ENCODE data around the gene DNM1.

Gene DNM1

GRCh38 chr9:128203707-128204551 is 750 bp downstream of the DNM1 start:
- no peak overlapping the region for H3K27ac ChIP-seq
- DNase-seq (ENCODE audit: low read depth, low spot score), result no peak

GRCh38 chr9:128204858-128205257 is 1.7 kb downstream of the DNM1 start:
- H3K27ac ChIP-seq, result no peak overlapping the region
- DNase-seq (ENCODE audit: low read depth, low spot score), result no peak

DNA sequence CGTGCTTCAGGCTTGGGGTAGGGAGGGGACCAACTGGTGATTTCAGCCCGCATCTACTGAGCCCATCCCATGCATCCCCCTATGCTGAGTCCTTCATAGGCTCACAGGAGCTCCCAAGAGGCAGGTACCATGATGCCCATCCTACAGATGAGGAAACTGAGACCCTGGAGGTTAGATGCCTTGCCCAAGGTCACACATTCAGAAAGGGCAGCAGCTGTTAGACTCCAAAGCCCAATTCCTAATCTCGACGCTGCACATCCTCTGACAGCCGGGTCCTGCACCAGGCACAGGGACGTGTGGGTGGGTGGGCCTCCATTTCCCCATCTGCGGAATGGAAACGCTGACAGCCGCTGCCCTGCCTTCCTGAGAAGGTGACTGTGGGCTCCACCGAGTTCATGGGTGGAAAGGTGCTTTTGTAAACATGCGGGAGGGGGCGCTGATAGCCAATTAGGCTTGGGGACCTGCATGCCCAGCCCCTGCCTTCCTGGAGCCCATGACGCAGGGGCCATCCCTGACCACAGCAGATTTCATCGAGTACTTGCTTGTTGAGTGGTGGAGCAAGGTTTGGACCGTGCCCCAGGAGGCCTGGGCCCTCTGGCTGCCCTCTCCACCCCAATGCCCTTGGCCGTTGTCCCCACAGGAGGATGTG is 2.2 kb downstream of the DNM1 start:
- H3K27ac ChIP-seq, result no peak overlapping the region
- no peak for DNase-seq (ENCODE audit: low read depth, low spot score)

DNA sequence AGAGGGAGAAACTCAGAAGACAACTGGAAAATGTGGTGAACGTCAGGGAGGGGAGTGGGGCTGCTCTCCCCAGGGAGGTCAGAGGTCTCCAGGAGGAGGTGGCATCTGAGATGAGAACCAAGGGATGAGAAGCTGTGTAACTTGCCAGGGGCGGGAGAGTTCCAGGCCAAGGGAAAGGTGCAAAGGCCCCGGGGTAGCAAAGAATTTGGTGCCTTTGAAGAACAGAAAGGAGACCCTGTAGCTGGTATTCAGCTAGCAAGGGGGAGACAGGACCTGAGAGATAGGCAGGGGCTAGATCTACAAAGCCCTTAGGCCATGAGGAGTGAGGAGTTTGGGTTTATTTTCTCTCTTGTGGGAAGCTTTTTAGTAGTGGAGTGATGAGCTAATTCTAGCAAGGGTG is 3.3 kb downstream of the DNM1 start:
- DNase-seq (ENCODE audit: low read depth, low spot score), result no peak

GRCh38 chr9:128206916-128207910 is 4.0 kb downstream of the DNM1 start:
- DNase-seq (ENCODE audit: low read depth, low spot score), result no peak

More for the DNA sequence above, 3.3 kb downstream of the DNM1 start:
- H3K27ac ChIP-seq, result no peak overlapping the region

DNA sequence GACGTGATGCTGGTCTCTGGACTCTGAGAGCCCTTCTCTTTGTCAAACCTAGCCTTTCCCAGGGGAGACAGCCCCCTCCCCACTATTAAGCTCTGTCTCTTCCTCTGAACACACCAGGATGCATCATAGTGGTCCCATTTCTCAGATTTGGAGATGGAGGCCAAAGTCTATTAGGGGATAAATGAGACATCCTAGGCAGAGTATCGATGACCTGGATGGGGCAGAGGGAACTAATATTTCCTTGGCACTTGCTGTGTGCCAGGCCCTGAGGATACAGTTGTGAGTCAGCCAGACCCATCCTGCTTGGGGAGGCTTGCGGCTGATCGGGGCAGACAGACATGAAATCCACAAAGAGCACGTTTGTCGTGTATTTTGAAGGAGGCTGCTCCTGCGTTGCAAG is 5.2 kb downstream of the DNM1 start:
- no peak for DNase-seq (ENCODE audit: low read depth, low spot score)
- H3K27ac ChIP-seq, result no peak overlapping the region

More at GRCh38 chr9:128206916-128207910, 4.0 kb downstream of the DNM1 start:
- no peak overlapping the region for H3K27ac ChIP-seq

- H3K27ac ChIP-seq, result no peak overlapping the region
- DNase-seq (ENCODE audit: low read depth, low spot score), result no peak
These were observed 5.9 kb downstream of the DNM1 start for GRCh38 chr9:128208946-128209669.

GRCh38 chr9:128211186-128211980 is 8.2 kb downstream of the DNM1 start:
- no peak for DNase-seq (ENCODE audit: low read depth, low spot score)
- H3K27ac ChIP-seq, result no peak overlapping the region

DNA sequence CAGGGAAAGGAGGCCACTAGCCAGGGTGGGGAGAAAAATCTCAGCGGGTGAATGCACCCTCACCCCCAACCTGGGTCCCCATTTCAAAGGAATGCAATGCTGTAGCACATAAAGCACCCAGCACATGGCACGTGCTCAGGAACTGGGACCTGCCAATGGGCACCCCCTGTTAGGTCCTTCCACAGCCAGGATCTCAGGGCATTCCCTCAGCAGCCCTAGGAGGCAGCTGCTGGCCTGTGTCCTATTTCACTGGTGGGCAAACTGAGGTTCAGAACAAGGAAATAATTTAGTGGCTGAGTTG is 8.8 kb downstream of the DNM1 start:
- no peak overlapping the region for H3K27ac ChIP-seq
- DNase-seq (ENCODE audit: low read depth, low spot score), result no peak

DNA sequence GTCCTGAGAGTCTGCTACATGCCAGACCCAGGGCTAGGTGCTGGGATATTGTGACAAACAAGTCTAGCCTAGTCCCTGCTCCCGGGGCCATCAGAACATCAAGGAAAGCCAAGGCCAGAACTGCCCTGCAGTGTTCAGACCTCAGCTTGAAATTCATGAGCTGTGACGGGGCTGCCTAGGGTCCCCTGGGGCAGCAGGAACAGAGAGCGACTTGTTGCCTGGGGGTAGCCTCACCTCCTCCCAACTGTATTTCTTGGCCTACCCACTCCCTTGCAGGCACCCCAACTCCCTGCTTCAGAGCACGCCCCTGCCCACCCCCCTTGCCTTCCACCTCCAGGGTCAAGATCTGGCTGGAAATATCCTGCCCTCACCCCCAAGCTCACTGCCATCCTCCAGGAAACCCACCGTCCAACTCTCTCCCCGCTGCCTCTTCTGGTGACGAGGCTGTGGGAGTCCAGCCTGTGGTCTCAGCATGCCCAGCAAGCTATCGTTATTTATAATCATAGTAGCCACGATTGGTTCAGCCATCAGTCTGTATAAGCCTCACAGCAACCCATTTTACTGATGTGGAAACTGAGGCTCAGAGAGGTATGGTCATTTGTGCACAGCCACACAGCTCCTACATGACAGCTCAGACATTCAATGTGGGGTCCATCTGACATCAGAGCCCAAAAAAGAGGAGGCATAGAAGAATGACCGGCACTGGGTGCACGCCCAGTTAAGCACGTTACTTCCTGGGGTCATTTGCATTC is 10.7 kb downstream of the DNM1 start:
- DNase-seq (ENCODE audit: low read depth, low spot score), result no peak
- H3K27ac ChIP-seq, result no peak overlapping the region

GRCh38 chr9:128214571-128215490 is 11.7 kb downstream of the DNM1 start:
- no peak for DNase-seq (ENCODE audit: low read depth, low spot score)

DNA sequence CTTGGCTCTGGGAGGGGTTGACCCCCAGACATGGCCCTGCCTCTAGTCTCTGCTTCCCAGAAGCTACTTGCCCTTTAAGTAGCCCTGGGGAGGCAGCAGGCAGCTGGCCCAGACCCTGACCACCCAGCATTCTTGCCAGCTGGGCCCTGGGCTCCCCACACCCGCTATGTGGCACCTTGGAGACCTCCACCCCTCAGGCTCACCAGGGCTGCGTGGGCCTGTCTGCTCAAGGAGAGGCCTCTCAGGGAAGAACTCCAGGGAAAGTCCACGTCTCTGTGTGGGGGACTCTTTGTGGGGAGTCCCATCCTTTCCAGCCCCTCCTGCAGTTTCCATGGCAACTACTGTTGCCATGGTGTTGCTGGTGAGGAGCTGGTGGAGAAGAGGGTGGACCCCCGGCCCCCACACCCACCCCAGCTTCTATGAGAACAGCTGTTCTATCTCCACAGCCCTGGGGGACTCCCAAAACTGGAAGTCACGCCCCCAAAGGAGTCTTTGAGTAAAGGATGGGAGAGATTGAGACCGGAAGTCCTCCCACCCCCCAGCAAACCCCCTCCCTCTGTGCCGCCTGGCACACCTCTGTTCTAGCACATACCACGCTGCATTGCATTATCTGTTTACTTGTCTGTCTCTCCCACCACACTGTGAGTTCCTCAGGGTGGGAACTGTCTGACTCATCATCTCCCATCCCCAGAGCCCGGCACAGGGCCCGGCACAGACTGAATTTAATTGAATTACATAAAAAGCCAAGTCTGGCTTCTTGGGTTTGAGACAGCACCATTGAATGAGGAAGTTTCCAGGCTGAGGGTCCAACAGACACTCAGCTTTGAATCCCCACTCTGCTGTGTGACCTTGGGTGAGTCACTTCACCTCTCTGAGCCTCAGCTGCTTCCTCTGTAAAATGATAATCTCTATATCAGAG is 12.6 kb downstream of the DNM1 start:
- H3K27ac ChIP-seq, result no peak overlapping the region
- no peak for DNase-seq (ENCODE audit: low read depth, low spot score)

More at GRCh38 chr9:128214571-128215490, 11.7 kb downstream of the DNM1 start:
- no peak overlapping the region for H3K27ac ChIP-seq

DNA sequence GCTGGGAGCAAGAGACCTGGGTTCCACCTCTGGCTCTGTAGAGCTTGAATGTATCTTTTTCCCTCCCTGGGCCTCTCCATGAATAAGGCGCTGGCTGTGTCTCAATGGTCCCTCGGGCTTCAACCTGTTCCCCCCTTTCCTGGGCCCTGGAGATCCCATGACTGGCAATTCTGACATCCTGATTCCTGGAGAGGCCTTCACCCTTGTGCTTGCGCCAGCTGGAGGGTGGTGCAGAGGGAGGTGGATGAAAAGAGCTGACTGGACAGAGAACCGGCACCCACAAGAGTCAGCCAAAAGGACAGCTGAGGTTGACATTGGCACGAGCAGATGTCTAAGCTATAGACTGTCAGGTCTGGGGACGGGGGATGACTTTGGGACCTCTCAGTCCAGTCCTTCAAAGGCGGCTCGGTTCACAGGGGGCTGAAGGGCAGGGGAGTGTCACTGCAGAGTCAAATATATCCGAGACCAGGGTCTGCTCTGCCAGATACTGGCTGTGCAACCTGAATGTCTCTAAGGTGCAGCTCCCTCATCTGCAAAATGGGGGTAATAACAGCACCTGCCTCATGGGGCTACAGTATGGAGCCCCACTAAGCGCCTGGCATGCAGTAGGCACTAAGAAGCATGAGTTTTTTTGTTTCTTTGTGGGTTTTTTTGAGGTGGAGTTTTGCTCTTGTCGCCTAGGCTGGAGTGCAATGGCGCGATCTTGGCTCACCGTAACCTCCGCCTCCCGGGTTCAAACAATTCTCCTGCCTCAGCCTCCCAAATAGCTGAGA is 13.8 kb downstream of the DNM1 start:
- no peak for DNase-seq (ENCODE audit: low read depth, low spot score)
- H3K27ac ChIP-seq, result no peak overlapping the region

DNA sequence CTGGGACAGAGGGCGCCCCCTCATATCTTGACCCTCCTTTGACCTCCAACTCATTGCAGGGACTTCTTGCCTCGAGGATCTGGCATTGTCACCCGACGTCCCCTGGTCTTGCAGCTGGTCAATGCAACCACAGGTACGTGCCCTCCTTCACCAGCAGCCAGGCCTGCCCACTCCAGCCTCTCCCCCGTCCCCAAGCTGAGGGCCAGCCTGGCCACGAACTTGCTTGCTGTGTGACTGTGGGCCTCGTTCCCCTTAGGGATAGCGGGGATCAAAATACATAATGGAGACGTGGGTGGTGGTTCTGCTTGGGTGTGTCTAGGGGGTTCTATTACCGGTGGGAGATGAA is 15.0 kb downstream of the DNM1 start:
- no peak overlapping the region for H3K27ac ChIP-seq
- DNase-seq (ENCODE audit: low read depth, low spot score), result no peak

DNA sequence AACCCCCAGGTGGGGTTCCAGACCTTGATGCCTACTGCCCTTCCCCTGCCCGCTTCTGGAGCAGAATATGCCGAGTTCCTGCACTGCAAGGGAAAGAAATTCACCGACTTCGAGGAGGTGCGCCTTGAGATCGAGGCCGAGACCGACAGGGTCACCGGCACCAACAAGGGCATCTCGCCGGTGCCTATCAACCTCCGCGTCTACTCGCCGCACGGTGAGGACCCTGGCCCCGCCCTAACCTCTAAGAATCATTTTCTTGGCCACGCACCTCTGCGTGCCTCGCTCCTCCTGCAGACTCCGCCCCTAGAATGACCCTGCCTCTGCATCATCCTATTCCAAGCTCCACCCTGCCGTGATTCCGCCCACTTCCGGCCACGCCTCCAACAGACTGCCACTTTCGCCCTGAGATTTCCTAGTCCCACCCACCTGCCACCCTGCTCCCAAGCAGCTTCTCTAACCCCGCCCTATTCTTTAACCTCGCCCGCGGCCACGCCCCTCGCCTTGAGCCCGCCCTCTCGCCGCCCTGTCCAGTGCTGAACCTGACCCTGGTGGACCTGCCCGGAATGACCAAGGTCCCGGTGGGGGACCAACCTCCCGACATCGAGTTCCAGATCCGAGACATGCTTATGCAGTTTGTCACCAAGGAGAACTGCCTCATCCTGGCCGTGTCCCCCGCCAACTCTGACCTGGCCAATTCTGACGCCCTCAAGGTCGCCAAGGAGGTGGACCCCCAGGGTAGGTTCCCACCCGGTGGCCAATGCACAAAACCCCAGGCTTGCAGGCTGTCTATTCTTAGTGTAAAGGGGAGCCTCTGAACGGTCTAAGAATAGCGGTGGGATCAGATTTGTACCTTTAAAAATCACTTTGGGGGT is 15.6 kb downstream of the DNM1 start:
- no peak overlapping the region for H3K27ac ChIP-seq
- DNase-seq (ENCODE audit: low read depth, low spot score), result peak; percentile 79
